Activated T-helper 2 cell treated with anti-CD3 and anti-CD28 coated beads, Interferon-gamma antibody, Interleukin-2, Interleukin-4, amounts not matched to agents 10 μg/mL and 5 μg/mL and 100 μg/mL, durations not matched to agents 14 hours and 24 hours and 36 hours (primary cell): ENCODE measurements around the gene TJP2. TPM values are rescaled to one million over a fixed set of nuclear protein-coding genes. Genes with fewer than 3 reads are reported as not detected.

Experiments
- DNase-seq: peaks from one replicate; pipeline ENCODE4 v3.0.0; 2021; ENCODE audit warnings: low spot score
- H3K27ac Mint-ChIP-seq: one replicate; pipeline ENCODE4 v1.8.0; 2021; ENCODE audit warnings: mixed read lengths
- H3K27me3 Mint-ChIP-seq: one replicate; pipeline ENCODE4 v1.8.0; 2021; ENCODE audit warnings: low read depth, mixed read lengths
- H3K36me3 Mint-ChIP-seq: one replicate; pipeline ENCODE4 v1.8.0; 2021; ENCODE audit warnings: low read depth, mixed read lengths
- H3K4me1 Mint-ChIP-seq: one replicate; pipeline ENCODE4 v1.8.0; 2021; ENCODE audit warnings: low read depth, mixed read lengths
- H3K4me3 Mint-ChIP-seq: one replicate; pipeline ENCODE4 v1.8.0; 2021; ENCODE audit warnings: low read depth, mild to moderate bottlenecking, moderate library complexity, mixed read lengths
- H3K9me3 Mint-ChIP-seq: one replicate; pipeline ENCODE4 v1.8.0; 2021; ENCODE audit warnings: mixed read lengths
- intact Hi-C: fragments of 100-400 bp; cut with micrococcal nuclease; formaldehyde crosslinking; loops from one replicate; pipeline ENCODE4 v1.15.1; 2023
- total RNA-seq: library from RNA; stranded (reverse); gene quantifications from 2 replicates; pipeline ENCODE4 v1.2.3, GENCODE V29; 2022

The TJP2 gene
- total RNA-seq, 1 donor from 2014 or later, result 11.9 TPM

GRCh38 chr9:69171049-69171448 is 3.0 kb upstream of the TJP2 start:
- Mint-ChIP-seq H3K9me3 (no peaks in the 10 kb centered on the region), H3K27me3 (peaks cover 10% of the 10 kb centered on the region), H3K4me3 (no peak overlapping the region), H3K27ac (no peak overlapping the region), H3K4me1 (peaks cover 50% of the 10 kb centered on the region), H3K36me3 (no peaks in the 10 kb centered on the region)
- intact Hi-C loops, result loop anchor here (5.0 kb wide), 1 partner anchor 49 kb away; no protein-coding TSS in a partner anchor
- DNase-seq, result no peak

- no peak for DNase-seq
- Mint-ChIP-seq H3K27me3 (peaks cover 10% of the 10 kb centered on the region), H3K4me3 (no peak overlapping the region), H3K27ac (no peak overlapping the region), H3K4me1 (peaks cover 54% of the 10 kb centered on the region), H3K36me3 (no peaks in the 10 kb centered on the region), H3K9me3 (no peaks in the 10 kb centered on the region)
- intact Hi-C loops, result loop anchor here (5.0 kb wide), 1 partner anchor 49 kb away; no protein-coding TSS in a partner anchor
Observed at GRCh38 chr9:69171517-69171916, 2.6 kb upstream of the TJP2 start.

GRCh38 chr9:69172895-69173294 is 1.2 kb upstream of the TJP2 start:
- peaks cover 62% of the 10 kb centered on the region for H3K4me1 Mint-ChIP-seq

GRCh38 chr9:69173497-69173890 is 583 bp upstream of the TJP2 start:
- Mint-ChIP-seq H3K36me3 (no peaks in the 10 kb centered on the region), H3K4me1 (peaks cover 64% of the 10 kb centered on the region), H3K9me3 (no peaks in the 10 kb centered on the region), H3K27ac (no peak overlapping the region), H3K4me3 (peak overlapping the region; percentile 71), H3K27me3 (peaks cover 10% of the 10 kb centered on the region)
- no peak for DNase-seq
- intact Hi-C loops, result loop anchor here (5.0 kb wide), 1 partner anchor 51 kb away; no protein-coding TSS in a partner anchor

More at GRCh38 chr9:69172895-69173294, 1.2 kb upstream of the TJP2 start:
- Mint-ChIP-seq H3K4me3 (peak overlapping the region; percentile 71), H3K9me3 (no peaks in the 10 kb centered on the region), H3K27me3 (peaks cover 10% of the 10 kb centered on the region), H3K27ac (no peak overlapping the region), H3K36me3 (no peaks in the 10 kb centered on the region)
- intact Hi-C loops, result loop anchor here (5.0 kb wide), 1 partner anchor 51 kb away; no protein-coding TSS in a partner anchor
- DNase-seq, result no peak

- Mint-ChIP-seq H3K27me3 (peaks cover 10% of the 10 kb centered on the region), H3K4me3 (peak overlapping the region; percentile 86), H3K27ac (peak overlapping the region; percentile 74), H3K4me1 (peaks cover 64% of the 10 kb centered on the region), H3K36me3 (no peaks in the 10 kb centered on the region), H3K9me3 (no peaks in the 10 kb centered on the region)
- intact Hi-C loops, result loop anchor here (2.0 to 5.0 kb wide), 5 partner anchors 14 to 577 kb away; partner anchors contain the start of gene FXN
- DNase-seq, result no peak
Observed at GRCh38 chr9:69174616-69175463, 763 bp downstream of the TJP2 start.

GRCh38 chr9:69175486-69175885 is 1.4 kb downstream of the TJP2 start:
- Mint-ChIP-seq H3K4me1 (peaks cover 70% of the 10 kb centered on the region), H3K27me3 (peaks cover 9% of the 10 kb centered on the region), H3K36me3 (no peaks in the 10 kb centered on the region), H3K9me3 (no peaks in the 10 kb centered on the region), H3K27ac (peak overlapping the region; percentile 74), H3K4me3 (peak overlapping the region; percentile 86)
- intact Hi-C loops, result loop anchor here (2.0 to 5.0 kb wide), 4 partner anchors 13 to 577 kb away; partner anchors contain the start of gene FXN
- DNase-seq, result no peak

GRCh38 chr9:69176471-69177171 is 2.5 kb downstream of the TJP2 start:
- Mint-ChIP-seq H3K27ac (no peak overlapping the region), H3K9me3 (no peaks in the 10 kb centered on the region), H3K4me3 (no peak overlapping the region), H3K4me1 (peaks cover 69% of the 10 kb centered on the region), H3K36me3 (peaks cover 3% of the 10 kb centered on the region), H3K27me3 (no peaks in the 10 kb centered on the region)
- DNase-seq, result no peak
- intact Hi-C loops, result loop anchor here (5.0 kb wide), 3 partner anchors 139 to 576 kb away; partner anchors contain the start of gene FXN

- H3K4me1 Mint-ChIP-seq, result peaks cover 71% of the 10 kb centered on the region
- no peaks in the 10 kb centered on the region for H3K9me3 Mint-ChIP-seq
Observed at GRCh38 chr9:69178583-69179011, 4.5 kb downstream of the TJP2 start.

GRCh38 chr9:69179037-69179436 is 5.0 kb downstream of the TJP2 start:
- Mint-ChIP-seq H3K36me3 (peaks cover 16% of the 10 kb centered on the region), H3K27me3 (no peaks in the 10 kb centered on the region), H3K4me1 (peaks cover 71% of the 10 kb centered on the region), H3K9me3 (no peaks in the 10 kb centered on the region), H3K4me3 (no peak overlapping the region), H3K27ac (peak overlapping the region; percentile 9)
- intact Hi-C loops, result loop anchor here (5.0 kb wide), 3 partner anchors 142 to 573 kb away; partner anchors contain the start of gene FXN
- DNase-seq, result no peak

More at GRCh38 chr9:69178583-69179011, 4.5 kb downstream of the TJP2 start:
- Mint-ChIP-seq H3K4me3 (no peak overlapping the region), H3K27me3 (no peaks in the 10 kb centered on the region), H3K36me3 (peaks cover 14% of the 10 kb centered on the region), H3K27ac (no peak overlapping the region)
- intact Hi-C loops, result loop anchor here (5.0 kb wide), 3 partner anchors 141 to 574 kb away; partner anchors contain the start of gene FXN
- no peak for DNase-seq

- Mint-ChIP-seq H3K27me3 (no peaks in the 10 kb centered on the region), H3K36me3 (peaks cover 21% of the 10 kb centered on the region), H3K27ac (peak overlapping the region; percentile 73), H3K4me3 (peak overlapping the region; percentile 21), H3K9me3 (no peaks in the 10 kb centered on the region), H3K4me1 (peaks cover 63% of the 10 kb centered on the region)
- intact Hi-C loops, result loop anchor here (10.0 kb wide), 1 partner anchor 1385 kb away; no protein-coding TSS in a partner anchor
- no peak for DNase-seq
Observed at GRCh38 chr9:69180200-69180599, 6.1 kb downstream of the TJP2 start.

GRCh38 chr9:69180670-69181069 is 6.6 kb downstream of the TJP2 start:
- H3K4me1 Mint-ChIP-seq, result peaks cover 59% of the 10 kb centered on the region
- peaks cover 21% of the 10 kb centered on the region for H3K36me3 Mint-ChIP-seq
- H3K27ac Mint-ChIP-seq, result peak overlapping the region; percentile 73
- H3K9me3 Mint-ChIP-seq, result no peaks in the 10 kb centered on the region
- intact Hi-C loops, result loop anchor here (10.0 kb wide), 1 partner anchor 1384 kb away; no protein-coding TSS in a partner anchor
- no peaks in the 10 kb centered on the region for H3K27me3 Mint-ChIP-seq
- H3K4me3 Mint-ChIP-seq, result peak overlapping the region; percentile 21
- peak; percentile 70 for DNase-seq

GRCh38 chr9:69181908-69182353 is 7.9 kb downstream of the TJP2 start:
- H3K27me3 Mint-ChIP-seq, result no peaks in the 10 kb centered on the region
- H3K4me1 Mint-ChIP-seq, result peaks cover 55% of the 10 kb centered on the region
- H3K4me3 Mint-ChIP-seq, result peak overlapping the region; percentile 34
- peak overlapping the region; percentile 7 for H3K27ac Mint-ChIP-seq
- DNase-seq, result no peak
- no peaks in the 10 kb centered on the region for H3K9me3 Mint-ChIP-seq
- peaks cover 21% of the 10 kb centered on the region for H3K36me3 Mint-ChIP-seq
- intact Hi-C loops, result loop anchor here (2.0 to 10.0 kb wide), 2 partner anchors 13 to 1383 kb away; no protein-coding TSS in a partner anchor
